Measurements from ENCODE around the gene ANO2. TPM values are rescaled to one million over a fixed set of nuclear protein-coding genes. Genes with fewer than 3 reads are reported as not detected.

The ANO2 gene
- total and polyA plus RNA-seq, 4 donors, result 0.03 to 0.25 (median 0.15) TPM

GRCh38 chr12:5861416-5861815 is 83.6 kb downstream of the ANO2 start:
- Histone ChIP-seq H3K9ac (ENCODE audit: low read depth in 1 of 2, low read length in 2 of 2) (no peak overlapping the region), H3K4me3 (ENCODE audit: low read depth in 1 of 3, low read length in 3 of 3) (no peak overlapping the region), H3K9me3 (ENCODE audit: control insufficient read depth in 4 of 4, low read length in 3 of 4) (no peaks in the 10 kb centered on the region), H3K27me3 (ENCODE audit: control insufficient read depth in 4 of 4, insufficient read depth in 4 of 4, low read length in 3 of 4) (peaks cover 0 to 8% (median 2%) of the 10 kb centered on the region in 4 donors), H3K4me1 (ENCODE audit: control insufficient read depth in 4 of 4, insufficient read depth in 4 of 4, low read length in 3 of 4) (no peaks in the 10 kb centered on the region), H3K27ac (ENCODE audit: low read depth in 1 of 2, low read length in 2 of 2) (no peak overlapping the region), H3K36me3 (ENCODE audit: control insufficient read depth in 4 of 4, insufficient read depth in 3 of 4, low read depth in 1 of 4, low read length in 3 of 4) (no peaks in the 10 kb centered on the region)
- TF ChIP-seq, protein P1, sequence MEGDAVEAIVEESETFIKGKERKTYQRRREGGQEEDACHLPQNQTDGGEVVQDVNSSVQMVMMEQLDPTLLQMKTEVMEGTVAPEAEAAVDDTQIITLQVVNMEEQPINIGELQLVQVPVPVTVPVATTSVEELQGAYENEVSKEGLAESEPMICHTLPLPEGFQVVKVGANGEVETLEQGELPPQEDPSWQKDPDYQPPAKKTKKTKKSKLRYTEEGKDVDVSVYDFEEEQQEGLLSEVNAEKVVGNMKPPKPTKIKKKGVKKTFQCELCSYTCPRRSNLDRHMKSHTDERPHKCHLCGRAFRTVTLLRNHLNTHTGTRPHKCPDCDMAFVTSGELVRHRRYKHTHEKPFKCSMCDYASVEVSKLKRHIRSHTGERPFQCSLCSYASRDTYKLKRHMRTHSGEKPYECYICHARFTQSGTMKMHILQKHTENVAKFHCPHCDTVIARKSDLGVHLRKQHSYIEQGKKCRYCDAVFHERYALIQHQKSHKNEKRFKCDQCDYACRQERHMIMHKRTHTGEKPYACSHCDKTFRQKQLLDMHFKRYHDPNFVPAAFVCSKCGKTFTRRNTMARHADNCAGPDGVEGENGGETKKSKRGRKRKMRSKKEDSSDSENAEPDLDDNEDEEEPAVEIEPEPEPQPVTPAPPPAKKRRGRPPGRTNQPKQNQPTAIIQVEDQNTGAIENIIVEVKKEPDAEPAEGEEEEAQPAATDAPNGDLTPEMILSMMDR (IDR thresholded peaks at IDR 0.05; ENCODE audit: low read depth, low read length, missing input control), result no peak
- TF ChIP-seq ZBTB33 (IDR thresholded peaks at IDR 0.05), result no peak
- no peak for TF ChIP-seq TAF1 (conservative IDR thresholded peaks at IDR 0.05)
- TF ChIP-seq JUND (IDR thresholded peaks at IDR 0.05), result no peak
- no peak for TF ChIP-seq RXRA (IDR thresholded peaks at IDR 0.05)
- TF ChIP-seq HNF4G (IDR thresholded peaks at IDR 0.05), result no peak
- no peak for TF ChIP-seq ATF3 (IDR thresholded peaks at IDR 0.05)
- no peak for TF ChIP-seq GABPA (IDR thresholded peaks at IDR 0.05 in 1 of 2, conservative IDR thresholded peaks at IDR 0.05 in 1 of 2)
- TF ChIP-seq FOXA2 (IDR thresholded peaks at IDR 0.05), result no peak
- TF ChIP-seq, protein P2, sequence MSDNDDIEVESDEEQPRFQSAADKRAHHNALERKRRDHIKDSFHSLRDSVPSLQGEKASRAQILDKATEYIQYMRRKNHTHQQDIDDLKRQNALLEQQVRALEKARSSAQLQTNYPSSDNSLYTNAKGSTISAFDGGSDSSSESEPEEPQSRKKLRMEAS (IDR thresholded peaks at IDR 0.05), result no peak
- no peak for TF ChIP-seq EGR1 (IDR thresholded peaks at IDR 0.05; ENCODE audit: low read depth in 2 of 2)
- TF ChIP-seq REST (IDR thresholded peaks at IDR 0.05), result no peak
- no peak for TF ChIP-seq HNF4A (conservative IDR thresholded peaks at IDR 0.05)
- TF ChIP-seq RAD21 (IDR thresholded peaks at IDR 0.05), result no peak
- no peak for TF ChIP-seq SP1 (IDR thresholded peaks at IDR 0.05)
- TF ChIP-seq NR2F2 (IDR thresholded peaks at IDR 0.05), result no peak
- TF ChIP-seq YY1 (IDR thresholded peaks at IDR 0.05), result no peak
- no peak for TF ChIP-seq FOXA1 (IDR thresholded peaks at IDR 0.05)
- no peak for DNase-seq (ENCODE audit: low spot score)
- WGBS, result 75% methylated on average over 10 of the region's 10 CpGs

Data from liver (tissue), 9 donors.